HG03039 (cell line): ENCODE measurements around the gene USP32.
"Not testable (repeated sequence)": the region's sequence is repeated elsewhere in the genome, so short reads cannot be mapped to it uniquely, and the experiment has no call there.

ENCODE experiments used
- ATAC-seq: cut with Tn5 transposase; IDR thresholded peaks from one replicate; pipeline ENCODE4 v1.9.1; 2021; ENCODE audit warnings: mild to moderate bottlenecking, moderate library complexity; ENCODE audit not compliant: unreplicated experiment

The USP32 gene

DNA sequence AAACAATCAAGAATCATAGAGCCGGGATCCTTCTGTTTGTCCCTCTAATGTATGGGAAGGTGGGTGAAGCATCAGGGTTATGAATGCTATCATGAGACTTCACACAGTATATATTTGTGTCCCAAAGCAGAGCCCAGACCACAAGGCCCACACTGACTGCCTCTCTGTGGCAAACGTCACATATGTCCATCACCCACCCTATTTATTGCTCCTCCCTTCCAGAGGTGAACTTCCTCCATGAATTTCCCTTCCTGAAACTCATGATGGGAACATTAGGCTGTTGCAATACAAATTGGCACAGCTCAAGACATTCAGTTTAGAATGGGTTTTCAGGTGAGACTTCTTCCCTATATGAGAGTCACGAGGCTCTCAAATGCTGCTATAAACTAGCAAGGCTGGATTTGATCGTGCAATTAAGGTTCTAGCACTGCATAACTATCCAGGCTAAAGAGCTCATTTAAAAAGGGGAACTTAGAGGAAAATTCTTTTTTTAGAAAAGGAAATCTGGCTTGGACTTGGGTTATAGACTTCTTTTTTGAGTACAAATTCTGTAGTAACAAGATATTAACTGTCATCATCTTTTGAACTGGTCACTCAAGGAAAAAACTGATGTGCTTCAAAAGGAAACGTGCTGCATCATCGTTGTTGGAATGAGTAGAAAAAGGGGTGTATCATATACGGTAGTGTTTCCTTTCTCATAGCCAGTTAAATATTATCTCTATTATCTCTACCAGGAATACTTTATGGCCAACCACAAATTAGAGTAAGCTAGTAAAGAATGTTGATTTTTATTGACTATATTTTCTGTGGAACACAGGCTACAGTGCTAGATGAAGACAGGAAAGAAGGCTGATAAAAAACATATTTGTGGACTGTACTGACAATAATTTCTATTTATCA, 204.8 kb downstream of the USP32 start:
- ATAC-seq, result not testable (repeated sequence)

- not testable (repeated sequence) for ATAC-seq
Measured at GRCh38 chr17:60186372-60186771, 205.6 kb downstream of the USP32 start.

DNA sequence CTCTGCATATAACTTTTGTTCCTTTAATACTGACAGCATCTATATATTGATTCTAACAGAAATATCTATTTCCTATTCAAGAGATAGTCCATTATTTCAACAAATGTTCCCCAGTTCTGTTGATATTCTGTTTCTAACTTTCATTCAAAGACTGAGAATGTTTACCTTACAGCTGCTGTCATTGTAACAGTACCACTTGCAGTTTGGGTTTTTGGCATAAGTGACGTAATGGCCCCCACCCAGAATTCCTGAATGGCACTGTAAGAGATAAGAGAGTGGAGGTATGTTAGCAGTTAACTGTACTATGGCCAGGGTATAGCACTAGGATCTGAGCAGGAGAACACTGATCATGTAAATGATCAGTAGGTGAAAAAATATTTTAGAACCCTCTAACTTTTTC, 211.6 kb downstream of the USP32 start:
- ATAC-seq, result not testable (repeated sequence)

GRCh38 chr17:60178180-60178579, 213.8 kb downstream of the USP32 start:
- ATAC-seq, result not testable (repeated sequence)

- not testable (repeated sequence) for ATAC-seq
Measured at GRCh38 chr17:60176763-60177162, 215.2 kb downstream of the USP32 start.

DNA sequence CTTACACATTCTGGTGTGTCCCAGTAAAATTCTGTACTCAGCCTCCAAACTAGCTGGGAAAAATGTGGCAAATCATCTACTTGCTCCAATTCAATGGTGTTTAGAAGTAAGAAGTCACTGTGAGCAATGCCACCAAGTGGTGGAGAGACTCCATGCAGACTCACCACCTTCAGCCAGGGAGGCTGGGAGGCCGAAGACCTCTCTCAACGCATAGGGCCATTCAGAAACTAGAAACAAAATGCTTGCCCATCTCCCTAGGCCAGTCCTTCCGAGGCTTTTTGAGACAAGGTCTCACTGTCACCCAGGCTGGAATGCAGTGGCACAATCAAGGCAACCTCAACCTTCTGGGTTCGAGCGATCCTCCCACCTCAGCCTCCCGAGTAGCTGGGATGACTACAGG, 217.2 kb downstream of the USP32 start:
- not testable (repeated sequence) for ATAC-seq

DNA sequence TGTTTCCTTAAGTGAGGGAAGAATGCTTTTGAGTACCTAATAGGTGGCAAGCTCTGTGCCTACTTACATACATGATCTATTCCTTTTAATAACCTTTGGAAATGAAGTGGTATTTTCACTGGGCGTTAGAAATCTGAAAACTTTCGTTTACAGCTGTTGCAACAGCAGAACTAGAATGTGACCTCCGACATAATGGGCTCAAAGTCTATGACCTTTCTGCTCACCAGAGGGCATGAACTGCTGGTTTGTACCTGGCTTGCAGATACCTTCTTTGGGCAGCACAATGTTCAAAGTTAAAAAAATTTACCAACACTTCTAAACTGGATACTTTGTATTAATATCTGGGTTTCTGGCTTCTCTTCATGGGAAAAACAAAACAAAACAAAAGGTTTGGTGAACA, 217.9 kb downstream of the USP32 start:
- no peak for ATAC-seq

DNA sequence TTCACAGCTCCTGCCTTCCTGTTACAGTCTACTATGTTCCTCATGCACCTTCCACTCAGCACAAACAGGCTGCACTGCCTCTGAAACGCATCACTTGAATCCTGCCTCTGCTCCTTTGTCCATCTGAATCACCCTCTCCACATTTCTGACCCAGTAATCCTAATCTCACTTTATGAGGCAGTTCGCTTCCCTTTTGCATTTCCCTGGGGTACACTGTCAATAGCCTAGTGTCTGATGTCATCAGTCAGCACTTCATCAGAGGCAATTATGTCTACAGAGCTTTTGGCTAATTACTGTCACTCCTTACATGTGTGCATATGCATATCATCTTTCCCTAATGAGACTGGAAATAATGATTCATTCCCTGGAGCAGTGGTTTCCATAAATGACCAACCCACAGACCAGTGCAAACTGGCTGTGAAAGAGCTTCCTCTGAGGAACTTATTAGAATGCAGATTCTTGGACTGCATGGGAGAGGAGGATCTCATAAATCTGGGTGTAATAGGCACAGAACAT, 218.6 kb downstream of the USP32 start:
- no peak for ATAC-seq

DNA sequence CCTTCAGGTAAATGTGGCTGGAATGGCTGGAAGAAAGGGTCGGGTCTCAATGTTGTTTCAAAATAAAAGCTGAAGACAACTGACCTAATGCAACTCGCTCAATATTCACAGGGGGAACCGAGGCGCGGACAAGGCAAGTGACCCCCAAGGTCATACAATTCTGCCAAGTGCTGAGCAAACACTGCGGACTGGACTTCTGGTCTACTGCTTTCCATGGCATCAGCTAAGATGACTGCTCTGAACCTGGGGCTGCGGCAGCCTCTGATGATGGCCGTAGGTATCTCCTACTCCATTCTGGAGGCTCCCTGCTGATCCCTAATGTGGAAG, 220.2 kb downstream of the USP32 start:
- ATAC-seq, result no peak

DNA sequence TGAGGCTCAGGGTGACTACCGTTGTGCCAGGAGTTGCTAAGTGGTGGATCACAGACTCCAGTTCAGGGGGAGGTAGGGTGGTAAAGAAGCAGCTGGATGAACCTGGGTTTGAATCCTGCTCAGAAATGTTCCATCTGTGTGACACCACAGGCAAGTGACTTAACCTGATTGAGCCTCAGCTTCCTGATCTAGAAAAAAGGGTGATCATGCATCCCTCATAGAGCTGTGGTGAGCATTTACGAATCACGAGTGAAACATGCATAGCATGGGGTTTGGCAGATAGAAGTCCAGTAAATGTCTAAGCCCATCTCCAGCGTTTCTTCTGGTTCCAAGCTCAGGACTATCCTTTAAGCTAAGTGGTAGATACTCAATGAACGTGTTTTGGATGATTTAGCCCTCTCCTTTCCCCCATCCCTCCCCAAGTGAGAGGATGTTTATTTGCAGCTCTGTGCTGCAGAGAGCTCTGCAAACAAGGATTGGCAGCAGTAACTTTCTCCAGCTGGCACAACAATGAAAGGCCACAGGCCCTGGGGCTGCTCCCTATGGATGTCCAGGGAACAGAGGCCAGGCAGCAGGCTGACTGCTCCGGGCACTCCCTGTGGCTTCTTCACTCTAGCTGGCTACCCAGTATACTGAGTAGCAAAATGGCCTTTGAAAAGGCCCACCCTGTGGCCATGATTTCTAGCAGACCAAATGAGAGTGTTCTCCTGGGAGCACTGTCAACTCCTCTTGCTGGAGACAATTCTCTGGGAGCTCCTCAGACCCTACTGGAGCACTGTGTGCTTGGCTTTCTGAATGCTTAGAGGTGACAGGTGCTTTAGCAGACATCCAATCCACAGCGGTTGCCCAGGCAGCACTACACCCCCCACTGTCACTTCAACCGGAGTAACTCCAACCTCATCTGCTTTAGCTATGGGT, 220.8 kb downstream of the USP32 start:
- no peak for ATAC-seq

- ATAC-seq, result no peak
Measured at GRCh38 chr17:60169921-60170817, 221.8 kb downstream of the USP32 start.

DNA sequence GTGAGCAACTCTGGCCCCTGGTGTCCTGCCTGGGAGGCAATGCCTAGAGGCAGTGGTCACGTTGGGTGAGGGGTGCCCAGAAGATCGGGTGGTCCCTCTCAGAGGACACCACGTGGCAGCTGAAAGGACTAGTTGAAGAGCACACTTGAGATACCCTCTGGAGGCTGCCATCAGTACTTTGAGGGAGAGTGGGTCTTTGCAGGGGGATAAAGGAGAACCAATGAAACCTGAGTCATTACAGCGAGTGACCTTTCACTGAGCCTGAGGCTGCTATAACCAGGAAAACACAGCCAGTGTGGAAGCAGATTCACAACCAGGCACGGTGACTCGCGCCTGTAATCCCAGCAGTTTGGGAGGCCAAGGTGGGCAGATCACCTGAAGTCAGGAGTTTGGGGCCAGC, 223.3 kb downstream of the USP32 start:
- ATAC-seq, result no peak

DNA sequence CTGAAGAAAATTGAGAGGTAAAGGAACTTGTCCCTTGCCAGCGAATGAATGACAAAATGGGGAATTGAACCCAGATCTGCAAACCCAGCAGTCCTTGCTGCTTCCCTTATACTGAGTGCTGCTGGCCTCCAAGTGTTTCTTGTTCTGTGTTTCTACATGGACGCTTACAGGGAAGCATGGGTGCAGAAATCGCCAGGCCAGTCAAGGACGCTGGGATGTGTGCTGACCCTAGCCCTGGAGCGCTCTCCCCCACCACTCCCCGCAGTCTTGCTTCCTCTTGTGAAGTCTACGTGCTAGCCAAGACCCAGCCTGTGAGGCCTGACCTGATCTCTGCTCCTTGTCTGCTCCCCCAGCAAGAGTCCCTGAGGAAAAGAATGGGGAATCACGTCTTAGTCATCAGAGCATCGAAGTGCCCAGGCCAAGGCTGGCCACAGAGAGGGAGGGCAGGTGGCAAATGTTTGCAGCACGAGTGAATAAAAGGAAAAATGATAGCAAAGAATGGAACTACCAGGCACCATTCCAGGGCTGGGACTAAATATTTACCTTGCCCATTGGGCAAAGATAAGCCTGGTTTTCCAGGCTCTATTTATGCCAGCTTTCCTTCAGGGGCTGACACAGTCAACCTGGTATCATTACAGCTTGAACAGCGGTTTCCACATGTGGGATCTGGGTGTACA, 224.7 kb downstream of the USP32 start:
- no peak for ATAC-seq

DNA sequence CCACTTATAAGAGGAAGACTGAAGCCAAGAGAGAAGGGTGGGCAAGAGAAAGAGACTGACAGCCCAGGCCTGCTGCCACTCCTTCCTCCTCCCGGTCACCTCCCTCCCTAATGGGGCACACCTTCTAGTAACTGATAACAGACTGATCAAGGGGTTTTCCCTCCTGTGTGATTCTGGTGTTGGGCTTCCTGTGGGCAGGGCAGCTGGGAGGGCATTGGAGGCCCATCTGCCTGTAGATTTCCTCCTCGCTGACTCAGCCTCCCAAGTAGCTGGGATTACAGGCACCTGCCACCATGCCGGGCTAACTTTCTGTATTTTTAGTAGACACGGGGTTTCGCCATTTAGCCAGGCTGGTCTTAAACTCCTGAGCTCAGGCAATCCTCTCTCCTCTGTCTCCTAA, 226.0 kb downstream of the USP32 start:
- ATAC-seq, result no peak

GRCh38 chr17:60165223-60165622, 226.7 kb downstream of the USP32 start:
- ATAC-seq, result no peak

- no peak for ATAC-seq
Measured at GRCh38 chr17:60164697-60165096, 227.2 kb downstream of the USP32 start.

GRCh38 chr17:60164164-60164563, 227.8 kb downstream of the USP32 start:
- no peak for ATAC-seq

DNA sequence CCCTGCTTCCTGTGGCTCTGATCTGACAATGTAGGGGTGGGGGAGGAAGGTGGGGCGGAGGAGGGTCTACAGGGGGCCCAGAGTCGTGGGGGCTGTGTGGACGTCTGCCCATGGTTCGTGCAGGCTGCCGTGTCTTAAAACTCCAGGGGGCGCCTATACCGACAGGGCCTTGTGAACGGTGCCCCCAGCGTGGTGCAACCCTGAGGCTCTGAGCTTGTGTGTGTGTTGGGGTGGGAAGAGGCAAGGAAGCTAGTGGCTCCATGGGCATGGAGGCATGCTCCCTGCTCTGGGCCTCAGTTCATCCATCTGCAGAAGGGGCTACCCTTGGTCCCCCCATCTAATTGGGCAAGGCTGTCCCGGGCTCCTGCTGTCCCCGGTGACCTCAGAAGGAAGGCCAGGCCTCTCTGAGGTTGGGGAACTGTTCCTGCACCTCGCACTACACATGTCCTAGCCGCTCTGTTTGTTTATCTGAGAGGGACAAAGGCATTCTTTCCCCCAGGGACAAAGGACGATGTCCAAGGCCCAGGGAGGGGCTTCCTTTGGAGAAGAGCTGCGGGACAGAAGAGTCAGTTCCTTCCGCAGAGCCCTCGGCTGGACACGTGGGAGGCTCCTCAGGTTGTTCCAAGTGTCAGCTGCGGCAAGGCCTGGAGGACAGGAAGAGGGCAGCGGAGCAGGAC, 228.7 kb downstream of the USP32 start:
- no peak for ATAC-seq

DNA sequence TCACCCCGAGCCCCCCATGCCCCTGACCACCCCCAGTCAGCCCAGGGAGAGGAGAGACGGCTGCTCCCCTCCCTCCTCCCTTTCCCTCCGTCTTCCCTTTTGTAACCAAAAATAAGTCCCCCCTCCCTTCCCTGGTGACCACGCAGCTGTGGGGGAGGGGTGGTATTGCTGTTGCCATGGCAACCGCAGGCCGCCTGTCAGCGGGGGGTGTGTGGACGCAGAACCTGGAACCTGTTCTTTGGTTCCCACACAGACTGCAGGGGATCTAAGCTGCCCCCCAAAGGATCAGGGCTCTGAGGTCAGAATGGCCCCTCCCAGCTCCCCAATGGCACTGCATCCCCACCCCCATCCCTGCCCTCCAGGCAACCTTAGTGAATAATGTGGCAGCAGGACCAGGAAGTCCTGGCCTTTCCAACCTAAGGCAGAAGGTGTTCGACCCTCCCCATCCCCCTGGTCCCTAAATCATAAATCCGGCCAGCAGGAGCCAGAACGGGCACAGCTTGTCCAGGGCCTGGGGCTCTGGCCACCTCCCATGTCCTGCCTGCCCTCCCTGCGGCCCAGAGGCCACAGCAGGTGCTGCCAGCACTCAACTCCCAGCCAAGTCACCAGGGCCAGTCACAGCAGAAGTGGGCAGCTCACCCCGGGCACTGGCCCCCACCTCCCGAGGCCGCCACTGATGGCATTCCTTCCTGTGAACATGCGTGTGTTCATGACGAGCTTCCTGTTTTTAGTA, 230.2 kb downstream of the USP32 start:
- no peak for ATAC-seq
